IPS-18a (cell line): ENCODE measurements around the gene ELMO2.

Experiments
- H3K27ac ChIP-seq: one replicate; pipeline ENCODE4 v1.5.1; 2013; ENCODE audit warnings: low read length
- H3K27me3 ChIP-seq: one replicate; pipeline ENCODE4 v1.6.1; 2013; ENCODE audit warnings: mild to moderate bottlenecking, low read length; ENCODE audit not compliant: control insufficient read depth, insufficient read depth
- H3K36me3 ChIP-seq: one replicate; pipeline ENCODE4 v1.6.1; 2013; ENCODE audit warnings: low read depth, low read length; ENCODE audit not compliant: control insufficient read depth
- H3K4me1 ChIP-seq: one replicate; pipeline ENCODE4 v1.6.1; 2013; ENCODE audit warnings: low read depth, low read length; ENCODE audit not compliant: control insufficient read depth
- H3K4me3 ChIP-seq: one replicate; pipeline ENCODE4 v1.5.1; 2013; ENCODE audit warnings: low read length
- H3K9ac ChIP-seq: one replicate; pipeline ENCODE4 v1.6.1; 2013; ENCODE audit warnings: mild to moderate bottlenecking, low read length, moderate library complexity
- H3K9me3 ChIP-seq: one replicate; pipeline ENCODE4 v1.6.1; 2013; ENCODE audit warnings: low read depth, low read length; ENCODE audit not compliant: control insufficient read depth

ELMO2 gene

DNA sequence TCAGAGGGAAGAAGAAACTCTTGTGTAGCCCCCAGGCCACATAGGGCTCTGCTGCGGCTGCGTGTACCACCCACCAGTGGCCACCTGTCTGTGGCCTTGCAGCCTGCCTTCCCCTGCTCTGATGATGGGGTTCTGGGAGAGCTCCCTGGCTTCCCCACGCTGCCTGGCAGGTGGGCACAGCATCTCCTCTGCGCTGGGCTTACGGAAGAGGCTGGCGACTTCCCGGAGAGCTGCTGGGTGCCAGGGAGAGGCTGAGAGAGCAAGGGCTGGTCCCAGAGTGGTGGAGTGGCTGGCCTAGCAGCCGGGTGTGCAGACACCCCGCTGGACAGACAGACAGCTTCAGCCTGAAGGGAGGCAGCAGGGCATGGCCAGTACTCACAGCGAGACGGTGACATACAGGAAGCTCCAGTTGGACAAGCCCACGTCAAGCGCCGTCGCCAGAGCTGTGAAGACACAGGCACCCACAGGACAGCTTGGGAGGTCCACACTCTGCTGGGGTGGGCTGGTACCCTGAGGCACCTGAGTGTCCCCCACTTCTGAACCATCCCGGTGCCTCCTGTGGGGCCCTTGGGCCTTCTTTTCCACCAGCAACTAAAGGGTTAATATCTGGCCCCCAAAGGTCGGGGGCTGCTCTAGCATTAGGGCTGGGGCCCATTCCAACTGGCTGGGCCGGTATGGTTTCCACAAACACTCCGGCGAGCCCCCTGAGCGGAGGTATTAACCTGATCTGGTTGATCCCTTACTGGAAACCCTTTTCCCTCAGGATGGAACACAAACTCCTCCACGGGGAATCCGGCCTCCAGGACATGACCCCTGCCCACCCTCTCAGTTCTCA lies 50.0 kb downstream of the ELMO2 start:
- Histone ChIP-seq H3K9ac (no peak overlapping the region), H3K27ac (no peak overlapping the region), H3K4me1 (peaks cover 1% of the 10 kb centered on the region), H3K9me3 (no peaks in the 10 kb centered on the region), H3K4me3 (no peak overlapping the region), H3K27me3 (no peaks in the 10 kb centered on the region), H3K36me3 (no peaks in the 10 kb centered on the region)

DNA sequence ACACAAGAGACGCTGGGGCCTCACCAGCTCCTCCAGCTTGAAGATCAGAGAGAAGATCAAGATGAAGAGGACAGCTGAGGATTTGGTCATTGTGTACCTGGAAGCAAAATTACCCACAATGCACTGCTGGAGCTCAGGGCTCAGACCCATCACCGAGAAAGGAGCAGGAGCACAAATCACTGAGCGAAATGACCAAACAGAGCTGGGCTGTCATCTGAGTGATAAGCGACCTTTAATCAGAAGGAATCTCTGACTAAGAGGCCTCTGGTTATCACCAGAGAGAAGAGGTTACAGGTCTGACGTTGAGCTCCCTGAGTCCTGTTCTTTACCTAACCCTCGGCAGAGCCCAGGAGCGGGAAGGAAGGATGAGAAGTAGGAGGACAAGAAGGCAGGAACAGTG lies 50.6 kb downstream of the ELMO2 start:
- Histone ChIP-seq H3K4me3 (no peak overlapping the region), H3K9me3 (no peaks in the 10 kb centered on the region), H3K27me3 (no peaks in the 10 kb centered on the region), H3K27ac (no peak overlapping the region), H3K4me1 (peaks cover 6% of the 10 kb centered on the region), H3K9ac (no peak overlapping the region), H3K36me3 (no peaks in the 10 kb centered on the region)

DNA sequence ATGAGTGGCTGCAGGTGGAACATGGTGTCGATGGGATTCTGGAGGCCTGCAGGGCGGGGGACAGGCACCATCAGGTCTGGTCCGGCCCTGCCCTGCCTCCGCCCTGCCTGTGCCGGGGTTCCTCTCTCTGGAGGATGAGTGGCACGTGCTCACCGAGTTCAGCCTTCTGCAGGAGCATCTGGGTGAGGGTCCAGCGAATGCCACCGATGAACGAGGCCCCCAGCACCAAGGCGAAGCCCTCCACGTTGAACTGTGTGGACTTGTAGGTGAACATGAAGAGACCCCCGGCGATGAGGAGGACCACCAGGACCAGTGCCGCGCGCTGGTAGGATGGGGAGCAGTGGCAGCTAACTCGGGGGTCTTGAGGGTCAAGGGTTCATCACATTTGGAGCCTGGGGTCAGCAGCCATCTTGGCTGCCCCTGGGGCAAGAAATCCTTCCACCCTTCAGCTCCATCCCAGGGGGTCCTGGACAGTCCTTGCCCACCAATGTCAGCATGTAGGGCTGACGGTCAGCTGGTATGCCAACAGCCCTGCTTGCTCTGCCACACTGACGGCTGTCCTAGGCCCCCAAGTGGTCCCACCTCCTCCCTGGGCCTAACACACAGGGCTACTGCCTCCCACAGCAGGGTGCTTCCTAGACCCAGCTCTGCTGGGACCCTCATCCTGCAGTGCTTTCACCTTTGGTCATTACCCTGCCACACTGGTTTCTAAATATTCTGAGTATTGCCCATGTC lies 51.3 kb downstream of the ELMO2 start:
- Histone ChIP-seq H3K4me3 (no peak overlapping the region), H3K27me3 (no peaks in the 10 kb centered on the region), H3K4me1 (peaks cover 13% of the 10 kb centered on the region), H3K27ac (no peak overlapping the region), H3K9ac (no peak overlapping the region), H3K36me3 (no peaks in the 10 kb centered on the region), H3K9me3 (no peaks in the 10 kb centered on the region)

DNA sequence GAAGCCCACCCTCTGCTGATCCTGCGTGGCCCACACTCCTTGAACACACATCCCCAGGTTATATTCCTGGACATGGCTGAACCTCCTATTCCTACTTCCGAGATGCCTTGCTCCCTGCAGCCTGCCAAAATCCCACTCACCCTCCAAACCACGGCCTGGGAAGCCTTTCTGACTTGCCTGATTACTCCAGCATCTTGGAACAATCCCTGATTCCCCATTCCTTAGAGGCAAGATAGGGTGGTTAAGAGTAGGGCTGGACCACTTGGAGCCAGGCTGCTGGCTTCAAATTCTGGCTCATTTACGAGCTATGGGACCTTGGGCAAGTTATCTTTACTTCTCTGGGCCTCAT lies 52.2 kb downstream of the ELMO2 start:
- H3K9me3 ChIP-seq: no peaks in the 10 kb centered on the region
- H3K27ac ChIP-seq: no peak overlapping the region
- no peaks in the 10 kb centered on the region for H3K27me3 ChIP-seq
- no peak overlapping the region for H3K9ac ChIP-seq
- H3K4me1 ChIP-seq: peaks cover 13% of the 10 kb centered on the region
- H3K36me3 ChIP-seq: no peaks in the 10 kb centered on the region
- H3K4me3 ChIP-seq: no peak overlapping the region

DNA sequence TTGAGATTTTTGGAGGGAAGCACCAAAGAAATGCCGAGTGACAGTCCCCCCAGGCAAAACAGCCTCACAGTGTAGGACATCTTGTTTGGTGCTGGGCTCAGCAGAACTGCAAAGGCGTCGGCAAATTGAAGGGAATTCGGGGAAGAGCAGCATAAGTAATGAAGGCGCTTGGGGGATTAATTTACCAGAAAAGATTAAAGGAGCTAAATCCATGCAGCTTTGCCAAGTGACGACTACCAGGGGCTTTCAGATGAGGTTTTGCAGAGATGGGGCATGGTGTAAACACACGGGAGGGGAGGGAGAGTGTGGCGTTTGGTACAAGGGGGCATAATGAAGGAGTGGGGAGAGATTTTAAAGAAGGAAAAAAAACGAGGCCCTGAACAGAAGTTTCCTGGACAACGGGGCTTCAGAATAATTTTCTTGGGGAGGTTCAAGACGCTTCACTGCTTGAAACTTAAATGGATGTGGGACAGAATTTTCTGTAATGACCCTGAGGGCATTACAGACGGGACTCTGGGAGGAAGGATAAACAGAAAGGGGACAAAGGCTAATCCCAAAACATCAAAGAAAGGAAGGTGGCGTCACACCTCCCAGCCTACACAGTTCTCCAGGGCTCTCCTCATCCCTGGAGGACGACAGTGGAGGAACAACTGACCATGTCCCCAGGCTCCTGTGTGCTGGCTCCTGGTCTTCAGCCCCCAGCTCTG lies 52.8 kb downstream of the ELMO2 start:
- Histone ChIP-seq H3K4me3 (no peak overlapping the region), H3K9ac (no peak overlapping the region), H3K27ac (no peak overlapping the region), H3K27me3 (no peaks in the 10 kb centered on the region), H3K4me1 (peaks cover 16% of the 10 kb centered on the region), H3K36me3 (no peaks in the 10 kb centered on the region), H3K9me3 (no peaks in the 10 kb centered on the region)

DNA sequence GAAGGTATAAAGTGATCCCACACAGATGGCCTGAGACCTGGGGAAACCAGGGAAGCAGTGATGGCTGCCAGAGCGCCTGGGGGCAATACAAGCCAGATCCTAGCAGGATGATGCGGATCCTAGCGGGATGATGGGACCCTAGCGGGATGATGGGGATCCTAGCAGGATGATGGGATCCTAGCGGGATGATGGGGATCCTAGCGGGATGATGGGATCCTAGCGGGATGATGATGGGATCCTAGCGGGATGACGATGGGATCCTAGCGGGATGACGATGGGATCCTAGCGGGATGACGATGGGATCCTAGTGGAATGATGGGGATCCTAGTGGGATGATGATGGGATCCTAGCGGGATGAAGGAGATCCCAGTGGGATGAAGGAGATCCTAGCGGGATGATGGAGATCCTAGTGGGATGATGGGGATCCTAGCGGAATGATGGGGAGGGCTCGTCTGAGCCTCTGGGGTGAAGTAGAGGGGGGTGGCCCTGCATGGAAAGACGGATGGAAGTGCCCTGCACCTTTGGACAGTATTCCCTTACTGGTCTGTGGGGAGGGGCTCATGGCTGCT lies 54.0 kb downstream of the ELMO2 start:
- peaks cover 17% of the 10 kb centered on the region for H3K4me1 ChIP-seq
- no peak overlapping the region for H3K27ac ChIP-seq
- H3K9ac ChIP-seq: no peak overlapping the region
- no peaks in the 10 kb centered on the region for H3K36me3 ChIP-seq
- H3K9me3 ChIP-seq: no peaks in the 10 kb centered on the region
- H3K27me3 ChIP-seq: no peaks in the 10 kb centered on the region
- H3K4me3 ChIP-seq: no peak overlapping the region

DNA sequence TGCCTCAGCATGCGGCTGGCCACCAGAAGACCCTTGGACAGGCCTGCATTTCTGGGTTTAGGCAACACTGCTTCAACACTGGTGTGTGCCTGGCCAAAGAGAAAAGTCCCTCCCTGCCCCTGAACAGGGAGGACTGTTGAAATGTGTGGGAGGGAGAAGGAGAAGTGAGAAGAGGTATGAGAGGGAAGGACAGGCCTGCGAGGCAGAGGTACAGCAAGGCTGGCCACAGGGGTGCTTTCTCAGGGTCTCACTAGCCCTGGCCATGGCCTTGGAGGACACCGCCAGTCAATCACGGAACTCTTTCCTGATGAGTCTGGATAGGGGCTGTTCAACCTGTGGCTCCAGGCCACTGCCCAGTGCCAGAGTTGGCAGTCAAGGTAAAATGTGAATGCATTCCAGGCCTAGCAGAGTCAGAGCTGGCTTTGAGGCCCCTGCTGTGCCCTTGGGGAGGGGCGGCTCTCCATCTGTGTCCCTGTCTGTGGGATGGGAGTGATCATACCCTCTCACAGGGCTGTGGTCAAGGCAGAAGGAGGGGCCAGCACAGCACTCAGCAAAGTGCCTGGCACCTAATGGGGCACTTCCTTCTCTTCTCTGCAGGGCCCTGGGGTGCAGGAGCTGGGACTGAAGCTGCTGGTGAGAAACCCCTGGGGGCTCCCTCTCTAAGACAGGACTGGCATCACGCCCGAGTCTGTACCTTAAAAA lies 54.9 kb downstream of the ELMO2 start:
- no peaks in the 10 kb centered on the region for H3K27me3 ChIP-seq
- H3K9me3 ChIP-seq: no peaks in the 10 kb centered on the region
- no peak overlapping the region for H3K4me3 ChIP-seq
- H3K27ac ChIP-seq: no peak overlapping the region
- no peaks in the 10 kb centered on the region for H3K36me3 ChIP-seq
- no peak overlapping the region for H3K9ac ChIP-seq
- H3K4me1 ChIP-seq: peaks cover 17% of the 10 kb centered on the region

DNA sequence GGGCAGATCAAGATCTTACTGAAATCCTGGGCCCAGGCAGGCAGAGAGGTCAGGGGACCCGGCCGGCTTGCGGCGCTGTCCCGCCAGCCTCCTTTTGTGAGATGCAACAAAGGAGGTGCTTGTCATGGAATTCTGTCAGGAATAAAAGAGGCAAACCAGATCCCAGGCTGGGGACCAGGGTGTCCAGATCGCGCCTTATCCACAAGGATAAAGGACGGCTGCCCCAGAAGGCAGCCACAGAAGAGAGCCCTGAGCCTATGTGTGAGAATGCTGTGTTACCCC lies 55.5 kb downstream of the ELMO2 start:
- no peaks in the 10 kb centered on the region for H3K9me3 ChIP-seq
- no peaks in the 10 kb centered on the region for H3K36me3 ChIP-seq
- H3K4me1 ChIP-seq: peaks cover 17% of the 10 kb centered on the region
- H3K4me3 ChIP-seq: no peak overlapping the region
- H3K9ac ChIP-seq: peak overlapping the region; percentile 45
- H3K27me3 ChIP-seq: no peaks in the 10 kb centered on the region
- H3K27ac ChIP-seq: peak overlapping the region; percentile 79

DNA sequence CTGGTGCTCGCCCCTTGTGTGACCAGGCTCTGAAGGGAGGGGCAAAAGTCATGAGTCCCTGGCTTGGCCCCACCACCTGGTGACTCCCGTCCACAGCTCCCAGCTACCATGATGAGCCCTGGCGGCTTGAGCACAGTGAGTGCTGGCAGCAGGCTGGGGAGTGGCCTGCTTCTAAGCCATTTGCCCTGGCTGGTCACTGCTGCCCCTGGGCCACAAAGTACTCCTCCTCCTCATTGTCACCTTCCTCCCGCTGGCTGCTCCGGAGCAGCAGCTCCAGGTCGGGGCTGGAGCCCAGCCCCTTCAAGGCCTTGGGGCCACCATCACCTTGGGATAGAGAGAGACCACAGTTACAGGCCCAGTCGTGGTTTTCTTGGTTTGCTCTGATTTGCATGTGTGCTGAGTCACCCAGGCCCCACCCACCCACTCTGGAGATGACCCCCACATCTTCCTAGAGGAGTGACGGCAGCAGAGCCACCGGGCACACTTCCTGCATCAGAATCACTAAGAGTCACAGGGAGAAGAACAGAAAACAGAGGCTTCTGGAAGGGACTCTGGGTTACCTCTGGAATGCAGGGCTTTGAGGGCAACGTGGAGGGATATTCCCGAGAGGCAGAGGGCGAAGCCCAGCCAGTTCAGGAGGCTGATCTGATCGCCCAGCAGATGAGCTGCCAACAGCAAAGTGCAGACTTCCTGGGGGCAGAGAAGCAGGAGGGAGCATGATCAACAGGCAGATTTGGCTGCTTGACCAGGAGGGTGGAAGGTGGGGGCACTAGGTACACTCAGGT lies 56.0 kb downstream of the ELMO2 start:
- Histone ChIP-seq H3K9me3 (no peaks in the 10 kb centered on the region), H3K4me1 (peaks cover 17% of the 10 kb centered on the region), H3K4me3 (no peak overlapping the region), H3K27ac (peak overlapping the region; percentile 79), H3K27me3 (peaks cover under 1% of the 10 kb centered on the region), H3K36me3 (no peaks in the 10 kb centered on the region), H3K9ac (peak overlapping the region; percentile 45)

DNA sequence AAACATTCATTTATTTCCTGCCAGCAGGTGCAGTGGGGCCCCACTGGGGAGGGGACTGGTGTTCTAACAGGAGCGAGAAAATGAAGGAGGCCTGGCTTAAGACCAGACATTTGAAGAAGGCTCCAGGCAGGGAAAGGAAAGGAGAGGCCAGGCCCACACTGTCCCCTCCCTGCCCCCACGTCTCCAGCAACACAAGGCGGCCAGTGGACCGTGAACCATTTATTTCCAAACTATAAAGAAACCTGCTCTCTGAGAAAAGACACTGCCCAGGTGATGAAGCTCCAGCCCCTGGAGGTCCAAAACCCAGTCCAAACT lies 56.7 kb downstream of the ELMO2 start:
- peaks cover 7% of the 10 kb centered on the region for H3K27me3 ChIP-seq
- no peaks in the 10 kb centered on the region for H3K36me3 ChIP-seq
- H3K9me3 ChIP-seq: no peaks in the 10 kb centered on the region
- H3K4me1 ChIP-seq: peaks cover 17% of the 10 kb centered on the region
- H3K27ac ChIP-seq: no peak overlapping the region
- no peak overlapping the region for H3K4me3 ChIP-seq
- no peak overlapping the region for H3K9ac ChIP-seq
